HL-60/S4 treated with retinoic acid at 250 ng/mL for 4 days and 3 days (cell line): ENCODE results near the gene TMEM200B.
"Not testable (repeated sequence)": the region's sequence is repeated elsewhere in the genome, so short reads cannot be mapped to it uniquely, and the experiment has no call there.

Source experiments
- in situ Hi-C: fragments of 300-500 bp; cut with MboI; formaldehyde crosslinking; loops from 2 replicates; pipeline ENCODE4 v1.7.0; 2022; ENCODE audit warnings: low sequenced_read_pairs

The TMEM200B gene

DNA sequence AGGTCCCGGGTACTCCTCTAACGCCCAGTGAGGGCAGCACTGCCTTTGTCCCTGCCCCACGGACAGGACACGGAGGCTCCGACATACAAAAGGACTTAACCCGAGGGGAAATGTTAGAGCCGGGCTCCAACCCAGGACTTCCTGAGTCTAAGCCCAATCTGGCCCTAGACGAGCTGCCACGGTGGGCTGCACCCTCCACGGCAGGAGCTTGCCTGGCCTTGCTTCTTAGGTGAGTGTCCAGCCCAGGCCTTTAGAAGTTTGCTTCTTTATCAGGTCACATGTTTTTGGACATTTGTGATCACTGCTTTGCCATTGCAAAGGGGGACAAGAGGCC lies 11.0 kb upstream of the TMEM200B start:
- in situ Hi-C loops = no loop called here

DNA sequence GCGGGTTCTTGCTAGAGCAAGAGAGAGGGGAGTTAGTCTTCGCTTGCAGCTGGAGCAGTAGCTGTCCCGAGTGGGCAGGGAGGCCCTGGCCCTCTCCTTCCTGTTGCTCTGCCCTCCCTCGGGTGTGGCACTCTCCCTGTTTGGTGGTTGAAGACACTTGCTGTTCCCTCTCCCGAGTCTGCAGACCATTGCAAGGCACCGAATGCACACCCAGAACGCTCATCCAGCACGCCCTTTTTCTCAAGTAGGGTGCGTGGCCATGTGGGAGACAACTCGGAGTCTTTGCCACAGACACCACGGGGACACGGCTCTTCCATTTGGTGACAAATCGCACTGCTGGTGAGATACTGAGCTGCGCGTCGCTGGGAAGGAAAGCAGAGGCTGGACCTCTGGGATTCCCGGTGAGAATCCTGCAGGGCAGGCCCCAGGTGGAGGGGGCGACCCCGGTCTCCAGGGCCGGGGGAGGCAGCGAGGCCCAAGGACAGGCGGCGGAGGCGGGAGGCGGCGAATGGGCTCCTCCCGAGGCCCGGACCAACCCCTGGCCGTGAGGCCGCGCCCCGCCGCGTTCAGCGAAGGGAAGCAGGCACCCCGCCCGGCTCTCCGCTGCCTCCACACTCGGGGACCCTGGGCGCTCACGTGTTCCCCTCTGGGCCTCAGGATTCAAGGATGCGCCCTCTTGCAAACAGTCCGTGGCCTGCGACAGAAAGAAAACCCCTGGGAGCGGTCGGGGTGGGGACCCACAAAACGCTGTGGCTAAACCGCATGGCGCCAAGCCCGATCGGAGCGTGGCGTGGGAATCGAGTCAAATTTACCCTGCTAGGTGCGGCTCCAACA lies 10.4 kb upstream of the TMEM200B start:
- in situ Hi-C loops = no loop called here

DNA sequence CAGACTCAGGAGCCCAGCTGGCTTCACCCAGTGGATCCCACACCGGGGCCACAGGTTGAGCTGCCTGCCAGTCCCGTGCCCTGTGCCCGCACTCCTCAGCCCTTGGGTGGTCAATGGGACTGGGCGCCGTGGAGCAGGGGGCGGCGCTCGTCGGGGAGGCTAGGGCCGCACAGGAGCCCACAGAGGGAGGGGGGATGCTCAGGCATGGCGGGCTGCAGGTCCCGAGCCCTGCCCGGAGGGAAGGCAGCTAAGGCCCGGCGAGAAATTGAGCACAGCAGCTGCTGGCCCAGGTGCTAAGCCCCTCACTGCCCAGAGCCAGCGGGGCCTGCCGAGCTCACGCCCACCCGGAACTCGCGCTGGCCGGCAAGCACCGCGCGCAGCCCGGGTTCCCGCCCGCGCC lies 7.4 kb upstream of the TMEM200B start:
- in situ Hi-C loops = not testable (repeated sequence)

DNA sequence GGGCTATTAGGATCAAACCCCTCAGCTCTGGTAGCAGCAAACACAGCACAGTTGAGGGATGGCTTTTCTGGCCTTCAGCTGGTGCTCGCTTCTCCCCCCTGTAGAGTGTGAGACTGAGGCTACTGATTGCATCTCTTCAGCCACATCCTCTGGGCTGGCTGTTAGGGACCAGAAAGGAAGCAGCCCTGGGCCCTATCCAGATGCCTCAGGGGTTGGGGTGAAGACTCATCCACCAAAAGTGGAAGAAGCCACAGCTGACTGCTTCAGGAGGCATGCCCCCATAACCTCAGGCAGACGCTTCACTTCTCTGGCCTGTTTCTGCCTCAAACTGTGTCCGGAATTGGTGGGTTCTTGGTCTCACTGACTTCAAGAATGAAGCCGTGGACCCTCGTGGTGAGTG lies 6.2 kb upstream of the TMEM200B start:
- in situ Hi-C loops = no loop called here

DNA sequence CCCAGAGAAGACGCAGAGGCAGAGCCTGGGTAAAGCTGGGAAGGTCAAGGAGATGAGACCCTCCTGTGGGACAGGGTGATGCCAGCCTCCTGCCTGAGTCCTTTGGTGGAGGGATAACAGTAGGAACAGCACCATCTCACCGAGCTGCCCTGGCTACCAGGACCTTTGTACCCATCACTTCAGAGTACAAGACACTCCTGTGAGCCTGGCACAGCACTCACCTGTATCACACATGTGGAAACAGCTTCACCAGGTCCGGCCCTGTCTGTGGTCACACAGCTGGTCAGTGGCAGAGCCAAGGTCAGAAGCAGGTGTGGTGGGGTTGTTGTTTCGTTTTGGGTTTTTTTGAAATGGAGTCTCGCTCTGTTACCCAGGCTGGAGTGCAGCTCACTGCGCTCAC lies 5.0 kb upstream of the TMEM200B start:
- in situ Hi-C loops = no loop called here

DNA sequence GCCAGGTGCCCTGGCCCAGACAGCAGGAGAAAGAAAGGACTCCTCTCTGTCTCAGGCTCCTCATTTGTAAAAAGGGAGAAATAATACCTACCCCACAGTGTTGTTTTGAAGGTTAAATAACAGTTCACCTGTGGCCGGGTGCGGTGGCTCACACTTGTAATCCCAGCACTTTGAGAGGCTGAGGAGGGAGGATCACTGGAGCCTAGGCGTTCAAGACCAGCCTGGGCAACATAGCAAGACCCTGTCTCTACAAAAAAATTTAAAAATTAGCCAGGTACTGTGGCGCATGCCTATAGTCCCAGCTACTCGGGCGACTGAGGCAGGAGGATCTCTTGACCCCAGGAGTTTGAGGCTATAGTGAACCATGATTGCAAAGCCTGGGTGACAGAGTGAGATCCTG lies 2.5 kb upstream of the TMEM200B start:
- in situ Hi-C loops = no loop called here

DNA sequence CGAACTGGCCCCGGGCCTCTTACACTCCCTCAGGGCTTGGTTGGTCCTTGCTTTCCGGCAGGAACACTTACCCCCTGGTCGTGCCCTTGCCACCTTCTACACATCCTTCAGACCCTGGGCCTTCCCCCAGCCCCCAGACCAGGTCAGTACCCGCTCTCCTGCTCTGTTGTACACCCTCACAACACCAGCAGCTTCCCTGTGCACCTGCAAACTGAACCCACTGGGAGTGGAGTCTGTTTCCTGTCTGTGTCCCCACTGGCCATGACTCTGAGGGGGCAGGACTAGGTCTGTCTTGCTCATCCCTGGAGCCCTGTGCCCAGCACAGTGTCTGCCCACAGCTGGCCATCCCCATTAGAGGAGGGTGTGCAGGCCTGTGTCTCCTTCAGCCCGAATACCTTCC lies 2.1 kb upstream of the TMEM200B start:
- in situ Hi-C loops = no loop called here

DNA sequence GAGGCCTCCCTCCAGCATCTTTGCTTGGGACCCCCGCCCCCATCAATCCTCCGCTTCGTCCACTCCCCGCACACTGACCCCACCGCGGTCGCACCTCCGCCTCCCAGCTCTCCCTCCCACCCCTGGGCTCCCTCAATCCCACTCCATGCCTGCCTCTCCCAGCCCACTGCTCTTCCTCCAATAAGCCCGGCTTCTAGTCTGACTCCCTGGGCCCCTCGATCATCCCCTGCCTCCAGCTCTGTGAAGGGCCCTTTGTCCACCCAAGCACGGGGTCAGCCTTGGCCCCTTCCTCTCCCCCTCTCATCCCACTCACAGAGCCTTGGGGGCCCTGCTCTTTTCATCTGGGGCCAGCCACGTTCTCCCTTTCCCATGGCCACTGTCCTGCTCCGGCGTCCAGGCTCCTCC lies 1.5 kb upstream of the TMEM200B start:
- in situ Hi-C loops = no loop called here

DNA sequence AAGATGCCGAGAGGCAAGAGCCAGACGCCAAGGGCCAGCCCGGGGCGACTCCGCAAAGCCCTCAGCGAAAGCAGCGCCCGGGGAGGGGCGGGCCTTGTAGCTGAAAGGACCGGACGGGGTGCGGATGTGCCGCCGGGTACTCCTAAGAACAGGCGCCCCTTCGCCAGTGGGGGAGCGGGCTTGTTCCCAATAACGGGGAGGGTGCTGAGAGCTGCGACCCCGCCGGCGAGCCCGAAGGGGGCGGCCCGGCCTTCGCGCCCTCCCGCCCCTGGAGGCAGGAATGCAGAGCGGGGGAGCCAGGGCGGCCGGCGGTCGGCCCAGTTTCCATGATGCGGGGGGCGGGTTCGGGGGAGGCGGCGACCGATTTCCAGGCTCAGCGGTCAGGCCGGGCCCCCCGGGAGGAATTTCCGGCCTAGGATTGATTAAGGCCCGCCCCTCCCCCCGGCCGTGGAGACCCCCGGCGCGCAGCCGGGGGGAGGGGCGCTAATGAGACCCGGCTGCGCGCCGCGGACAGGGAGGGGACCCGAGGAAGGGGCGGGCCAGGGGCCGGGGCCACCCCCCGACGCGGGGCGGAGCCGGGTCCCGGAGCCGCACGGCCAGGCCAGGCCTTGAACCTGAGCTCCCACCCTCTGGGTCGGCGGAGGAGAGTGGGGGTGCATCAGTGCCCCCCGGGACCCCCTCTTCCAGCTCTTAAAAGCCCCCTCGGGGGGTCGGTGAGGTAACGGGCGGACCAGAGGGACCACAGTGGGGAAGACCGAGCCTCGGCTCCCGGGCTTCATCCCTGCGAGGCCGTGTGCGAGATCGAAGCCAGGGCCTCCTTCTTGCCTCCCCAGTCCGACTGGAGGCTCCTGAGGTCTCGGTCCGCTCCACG lies 898 bp upstream of the TMEM200B start:
- in situ Hi-C loops = no loop called here

DNA sequence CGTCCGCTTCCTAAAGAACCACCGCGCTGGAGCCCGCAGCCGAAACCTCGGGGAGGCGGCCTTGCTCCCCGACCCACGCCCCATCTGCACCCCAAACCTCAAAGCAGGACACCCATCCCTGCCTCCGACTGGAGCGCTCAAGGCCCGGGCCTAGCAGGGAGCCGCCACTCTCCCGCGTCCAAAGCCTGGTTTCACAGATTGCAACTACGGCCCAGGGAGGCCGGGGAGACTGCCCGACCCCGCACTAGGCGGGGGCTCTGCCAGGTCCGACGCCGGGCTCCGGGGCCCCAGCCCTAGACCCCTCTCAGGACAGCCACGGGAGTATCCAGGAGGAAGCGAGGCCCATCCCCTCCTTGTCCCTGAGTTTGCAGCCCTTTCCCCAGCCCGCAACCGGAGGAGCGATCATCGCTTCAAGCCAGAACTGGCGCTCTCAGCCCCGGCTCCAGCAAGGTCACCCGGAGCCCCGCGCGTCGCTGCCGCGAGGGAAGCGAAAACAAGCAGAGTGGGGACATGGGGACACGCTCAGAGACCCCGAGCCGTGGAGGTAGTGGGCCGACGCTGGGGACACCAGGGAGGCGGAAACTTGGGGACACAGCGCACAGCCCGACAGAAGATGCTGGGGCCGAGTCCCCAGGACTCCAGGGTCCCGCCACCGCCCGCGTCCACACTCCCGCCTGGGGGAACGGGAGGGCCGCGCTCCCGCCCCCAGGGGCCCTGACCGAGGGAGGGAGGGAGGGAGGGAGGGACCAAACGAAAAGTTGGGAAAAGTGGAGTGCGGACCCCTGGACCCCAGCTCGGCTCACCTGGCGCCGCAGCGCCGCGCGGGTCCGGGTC lies 433 bp downstream of the TMEM200B start:
- in situ Hi-C loops = no loop called here

DNA sequence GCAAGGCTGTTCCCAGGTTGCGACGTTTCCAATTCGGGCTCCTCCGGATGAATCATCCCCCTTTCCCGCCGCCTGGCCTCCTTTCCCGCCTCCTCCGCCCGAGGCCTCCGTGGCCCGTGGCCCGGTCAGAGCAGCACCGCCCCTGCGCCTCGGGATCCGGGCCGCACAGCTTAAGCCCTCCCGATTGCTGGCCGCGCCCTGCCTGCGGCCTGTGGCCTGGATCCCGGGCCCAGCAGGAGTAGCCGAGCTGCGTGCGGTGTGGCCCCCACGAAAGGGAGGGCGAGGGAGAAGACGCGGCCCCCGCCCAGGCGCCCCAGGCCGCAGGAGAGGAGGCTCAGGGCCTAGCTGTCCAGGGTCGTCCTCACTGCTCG lies 1.0 kb downstream of the TMEM200B start:
- in situ Hi-C loops = no loop called here

DNA sequence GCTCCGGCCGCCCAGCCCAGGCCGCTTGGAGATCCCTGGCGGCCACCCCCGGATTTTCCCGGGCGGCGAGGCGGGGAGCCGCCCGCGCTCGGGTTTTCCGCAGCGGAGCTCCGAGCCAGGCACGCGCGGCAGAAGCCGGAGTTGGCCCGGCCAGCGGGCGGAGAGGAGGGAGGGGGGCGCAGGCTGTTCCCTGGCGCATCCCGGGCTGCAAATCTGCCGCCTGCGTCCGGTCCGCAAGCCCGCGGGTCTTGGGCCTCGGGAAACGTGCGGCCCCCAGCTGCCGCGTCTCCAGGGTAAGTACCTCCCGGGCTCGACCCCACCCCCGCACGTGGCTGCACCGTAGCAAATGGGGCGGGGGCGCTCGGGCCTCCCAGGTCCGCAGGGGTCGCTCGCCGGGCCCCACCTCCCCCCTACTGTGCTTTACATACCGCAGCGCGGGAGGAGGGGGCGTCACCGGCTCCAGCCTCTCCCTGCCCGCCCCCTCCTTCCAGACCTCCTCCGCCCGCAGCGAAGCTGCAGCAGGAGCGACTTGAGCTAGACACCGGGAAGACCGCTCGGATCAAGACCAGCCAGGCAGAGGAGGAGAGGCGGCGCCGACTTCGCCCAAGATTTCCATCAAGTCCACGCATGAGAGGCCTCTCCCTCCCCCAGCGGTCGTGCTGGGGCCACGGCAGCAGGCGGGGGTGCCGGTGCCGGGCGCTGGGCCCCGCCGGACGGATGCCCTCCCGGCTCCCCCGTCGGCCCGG lies 1.6 kb downstream of the TMEM200B start:
- in situ Hi-C loops = no loop called here

DNA sequence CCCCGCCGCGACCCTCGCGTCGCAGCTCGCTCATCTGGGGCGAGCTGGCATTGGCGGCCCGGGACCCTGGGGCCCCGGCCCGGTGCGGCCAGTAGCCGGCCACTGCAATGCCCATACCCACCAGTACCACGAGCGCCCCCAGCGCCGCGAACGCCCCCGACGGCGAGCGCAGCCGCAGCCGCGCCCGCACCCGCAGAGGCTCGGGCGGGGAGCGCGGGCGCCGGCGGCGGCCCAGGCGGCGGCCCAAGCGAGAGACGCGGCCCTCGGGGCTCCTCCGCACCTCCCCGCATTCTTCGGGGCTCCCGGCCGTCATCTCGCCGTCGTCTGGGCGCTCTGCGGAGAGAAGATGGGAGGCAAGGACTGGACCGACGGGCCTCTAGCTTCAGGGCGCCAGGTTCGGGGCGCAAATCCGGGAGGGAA lies 2.2 kb downstream of the TMEM200B start:
- in situ Hi-C loops = no loop called here

DNA sequence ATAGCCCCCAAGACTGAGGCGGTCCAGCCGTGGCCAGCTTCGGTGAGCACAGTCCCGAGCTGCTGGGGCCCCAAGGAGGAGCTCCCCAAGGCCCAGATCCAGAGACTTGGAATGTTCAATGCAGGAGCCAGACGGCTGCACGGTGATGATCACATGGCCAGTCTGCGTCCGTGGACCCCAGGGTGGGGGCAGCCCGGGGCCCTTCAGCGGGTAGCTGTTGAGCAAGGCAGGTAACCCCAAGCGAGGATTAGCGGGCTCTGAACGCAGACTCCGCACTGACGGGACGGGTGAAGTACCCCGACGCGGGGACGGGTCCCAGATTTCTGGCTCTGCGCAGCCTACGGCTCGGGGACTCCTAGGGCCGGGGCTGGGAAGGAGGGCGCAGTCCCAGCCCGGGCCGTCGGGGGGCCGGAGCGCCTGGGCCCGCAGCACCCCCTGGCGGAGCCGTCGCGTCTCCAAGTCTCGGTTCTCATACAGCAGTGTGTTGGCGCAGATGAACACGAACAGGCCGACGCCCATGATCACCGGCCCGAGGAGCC lies 2.7 kb downstream of the TMEM200B start:
- in situ Hi-C loops = no loop called here

DNA sequence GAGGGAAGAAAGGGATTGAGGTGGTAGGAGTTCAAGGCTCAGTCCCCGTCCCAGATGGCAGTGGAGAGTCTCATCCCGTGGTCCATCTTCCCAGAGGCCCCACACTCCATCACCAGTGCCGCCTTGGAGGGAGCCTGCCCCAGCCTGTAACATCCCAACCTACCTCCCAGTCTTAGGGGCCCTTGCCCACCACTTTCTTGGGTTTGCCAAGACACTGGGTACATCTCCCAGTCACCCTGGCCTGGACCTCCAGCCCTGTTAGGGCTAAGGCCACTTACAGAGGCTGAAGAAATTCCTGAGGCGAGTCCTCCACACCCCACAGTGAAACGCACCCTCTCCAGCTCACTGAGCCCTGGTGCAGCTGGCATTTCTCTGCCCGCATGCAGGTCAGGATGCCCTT lies 3.3 kb downstream of the TMEM200B start:
- in situ Hi-C loops = no loop called here

DNA sequence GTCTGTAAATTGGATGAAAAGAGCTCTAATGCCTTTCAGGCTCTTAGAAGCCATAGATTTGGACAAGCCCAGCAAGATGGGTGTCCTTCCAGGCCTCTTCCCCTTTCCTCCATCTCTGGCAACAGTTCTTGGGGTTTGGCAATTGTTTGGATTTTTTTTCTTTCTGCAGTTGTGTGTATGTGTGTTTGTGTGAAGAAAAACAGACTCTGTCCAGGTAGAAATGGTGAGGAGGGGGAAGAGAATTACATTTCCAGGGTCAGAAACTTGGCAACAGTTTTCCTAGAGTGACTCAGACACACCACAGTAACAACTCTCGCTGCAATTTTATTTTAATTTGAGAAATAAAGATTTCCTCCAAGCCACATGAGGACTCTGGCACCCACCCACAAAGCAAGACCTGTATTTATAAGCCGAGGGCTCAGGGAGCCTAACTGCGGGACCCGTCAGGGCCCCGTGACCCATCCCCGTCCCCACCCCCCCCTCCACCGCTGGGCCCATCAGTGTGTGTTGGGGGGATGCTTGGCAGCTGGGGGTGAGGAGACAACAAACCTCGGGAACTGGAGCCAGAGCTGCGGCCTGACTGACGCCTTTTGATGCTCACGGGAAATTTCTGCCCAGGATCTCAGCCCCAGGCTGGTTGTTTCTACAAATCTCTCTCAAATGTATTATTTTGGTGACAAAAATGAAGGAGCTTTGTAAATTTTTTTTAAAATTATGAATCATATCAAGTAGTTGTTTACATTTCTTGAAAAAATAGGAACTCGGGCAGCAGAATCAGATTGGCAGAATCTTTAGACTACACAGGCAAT lies 4.4 kb downstream of the TMEM200B start:
- in situ Hi-C loops = no loop called here

DNA sequence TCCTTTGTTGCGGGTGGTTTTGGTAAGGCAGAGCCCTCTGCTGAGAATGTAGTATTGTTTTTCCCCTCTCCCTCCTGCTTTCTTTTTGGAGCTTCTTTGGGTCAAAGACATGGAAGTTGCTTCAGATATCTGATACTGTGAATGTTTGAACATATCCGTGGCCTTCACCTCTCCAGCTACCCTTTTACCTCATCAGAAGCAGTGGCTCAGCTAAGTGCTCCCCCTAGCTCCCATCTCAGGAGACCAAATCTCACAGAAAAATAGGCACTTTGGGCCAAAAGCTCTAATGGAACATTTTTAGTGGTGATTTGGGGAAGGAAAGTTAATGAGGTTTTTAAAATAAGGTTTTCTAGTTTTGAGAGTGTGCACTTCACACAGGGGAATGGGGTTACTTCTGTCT lies 6.3 kb downstream of the TMEM200B start:
- in situ Hi-C loops = no loop called here

DNA sequence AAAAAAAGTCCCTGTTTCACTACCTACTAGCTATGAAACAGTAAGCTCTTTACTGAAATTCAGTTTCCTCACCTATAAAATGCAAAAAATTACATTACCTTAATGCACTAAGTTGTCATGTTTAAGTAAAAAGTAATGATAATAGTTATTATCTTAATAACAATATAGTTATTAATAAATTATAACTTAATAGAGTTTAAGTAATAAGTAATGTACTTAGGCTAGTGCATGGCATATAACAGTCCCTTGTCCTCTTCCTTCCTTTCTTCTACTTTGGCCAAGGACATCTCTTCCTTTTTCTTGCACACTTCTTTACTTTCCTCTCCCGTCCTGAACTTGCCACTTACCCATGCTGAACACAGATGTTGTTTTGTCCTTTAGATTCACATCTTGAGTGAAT lies 9.0 kb downstream of the TMEM200B start:
- in situ Hi-C loops = no loop called here

DNA sequence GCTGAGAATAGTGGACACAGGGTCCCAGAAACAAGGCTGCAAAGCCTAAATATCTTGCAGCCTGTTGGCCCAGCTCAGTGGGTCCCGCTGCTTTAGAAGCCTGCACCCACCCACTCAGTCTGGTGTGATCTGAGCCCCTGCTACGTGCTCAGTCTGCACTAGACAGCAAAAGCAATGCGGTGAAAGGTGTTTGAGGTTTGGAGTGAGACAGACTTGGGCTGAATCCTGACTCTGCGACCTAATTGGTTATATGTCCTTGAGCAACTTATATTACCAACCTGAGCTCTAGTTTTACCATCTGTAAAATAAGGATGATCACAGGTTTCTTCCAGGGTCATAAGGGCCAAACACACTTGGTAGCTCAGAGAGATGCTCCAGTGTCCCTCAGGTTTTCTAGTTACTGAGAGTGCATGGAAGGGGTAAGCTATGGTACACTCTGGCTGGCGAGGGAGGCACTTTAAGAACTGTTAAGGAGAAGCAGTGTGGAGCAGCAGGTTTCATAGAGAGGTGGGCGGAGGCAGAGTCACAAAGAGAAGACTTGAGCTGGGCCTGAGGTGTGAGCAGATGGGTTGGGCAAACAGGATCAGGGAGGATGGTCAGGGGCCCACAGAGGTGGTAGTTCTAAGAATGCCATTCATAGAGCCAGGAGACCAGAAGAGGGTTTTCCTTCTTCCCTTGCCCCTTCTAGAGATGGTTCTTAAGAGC lies 10.1 kb downstream of the TMEM200B start:
- in situ Hi-C loops = no loop called here
